H9 (cell line): ENCODE results near the gene MMEL1. TPM values are rescaled to one million over a fixed set of nuclear protein-coding genes. Genes with fewer than 3 reads are reported as not detected.

ENCODE experiments used
- DNase-seq: peaks from one replicate; pipeline ENCODE4 v3.0.0-alpha.2; 2017
- H2AFZ ChIP-seq: one replicate; pipeline ENCODE4 v1.6.1; 2013; ENCODE audit warnings: mild to moderate bottlenecking, low read length, control low read depth, moderate library complexity
- H2AK5ac ChIP-seq: 2 replicates; pipeline ENCODE4 v1.6.1; 2013; ENCODE audit warnings: low read length, control low read depth, mixed read lengths; ENCODE audit not compliant: insufficient read length
- H2BK120ac ChIP-seq: one replicate; pipeline ENCODE4 v1.6.1; 2013; ENCODE audit warnings: low read depth, mild to moderate bottlenecking, low read length, control low read depth, inconsistent platforms; ENCODE audit not compliant: poor library complexity, severe bottlenecking
- H2BK12ac ChIP-seq: 2 replicates; pipeline ENCODE4 v1.6.1; 2013; ENCODE audit warnings: low read length, control low read depth, mixed read lengths, low read depth; ENCODE audit not compliant: insufficient read length
- H2BK15ac ChIP-seq: 2 replicates; pipeline ENCODE4 v1.6.1; 2013; ENCODE audit warnings: low read depth, low read length, control low read depth
- H2BK20ac ChIP-seq: one replicate; pipeline ENCODE4 v1.6.1; 2013; ENCODE audit warnings: low read depth, mild to moderate bottlenecking, low read length, control low read depth, inconsistent platforms; ENCODE audit not compliant: poor library complexity, severe bottlenecking
- H2BK5ac ChIP-seq: 2 replicates; pipeline ENCODE4 v1.6.1; 2013; ENCODE audit warnings: low read length, control low read depth, mixed read lengths; ENCODE audit not compliant: insufficient read length
- H3K14ac ChIP-seq: 2 replicates; pipeline ENCODE4 v1.6.1; 2013; ENCODE audit warnings: low read length, control low read depth; ENCODE audit not compliant: insufficient read depth
- H3K18ac ChIP-seq: 2 replicates; pipeline ENCODE4 v1.6.1; 2013; ENCODE audit warnings: low read depth, mild to moderate bottlenecking, mixed read lengths, low read length, control low read depth; ENCODE audit not compliant: insufficient read length
- H3K23ac ChIP-seq: 2 replicates; pipeline ENCODE4 v1.6.1; 2013; ENCODE audit warnings: low read length, control low read depth, mixed read lengths, low read depth; ENCODE audit not compliant: insufficient read length
- H3K23me2 ChIP-seq: 2 replicates; pipeline ENCODE4 v1.6.1; 2013; ENCODE audit warnings: low read depth, mild to moderate bottlenecking, mixed read lengths, low read length, control low read depth; ENCODE audit not compliant: insufficient read length, poor library complexity, severe bottlenecking
- H3K27ac ChIP-seq: 2 replicates; pipeline ENCODE4 v1.5.1; 2013; ENCODE audit warnings: low read length, control low read depth, mixed read lengths, low read depth; ENCODE audit not compliant: insufficient read length
- H3K27me3 ChIP-seq: 2 replicates; pipeline ENCODE4 v1.6.1; 2013; ENCODE audit warnings: low read length, control low read depth, inconsistent platforms; ENCODE audit not compliant: insufficient read depth
- H3K4ac ChIP-seq: 2 replicates; pipeline ENCODE4 v1.6.1; 2013; ENCODE audit warnings: low read depth, mild to moderate bottlenecking, control low read depth, inconsistent platforms, low read length, moderate library complexity
- H3K4me1 ChIP-seq: 2 replicates; pipeline ENCODE4 v1.6.1; 2013; ENCODE audit warnings: low read length, control low read depth, inconsistent platforms; ENCODE audit not compliant: insufficient read depth
- H3K4me2 ChIP-seq: 2 replicates; pipeline ENCODE4 v1.6.1; 2013; ENCODE audit warnings: low read length, control low read depth, mixed read lengths; ENCODE audit not compliant: insufficient read length, insufficient read depth
- H3K56ac ChIP-seq: 2 replicates; pipeline ENCODE4 v1.6.1; 2013; ENCODE audit warnings: low read depth, mild to moderate bottlenecking, mixed read lengths, low read length, control low read depth; ENCODE audit not compliant: insufficient read length
- H3K79me1 ChIP-seq: 2 replicates; pipeline ENCODE4 v1.6.1; 2013; ENCODE audit warnings: low read depth, mild to moderate bottlenecking, moderate library complexity, low read length, control low read depth, inconsistent platforms; ENCODE audit not compliant: insufficient read depth, poor library complexity, severe bottlenecking
- H3K79me2 ChIP-seq: 2 replicates; pipeline ENCODE4 v1.6.1; 2013; ENCODE audit warnings: low read length, control low read depth, inconsistent platforms; ENCODE audit not compliant: insufficient read depth
- H3K9ac ChIP-seq: 2 replicates; pipeline ENCODE4 v1.6.1; 2013; ENCODE audit warnings: low read length, control low read depth, mixed read lengths; ENCODE audit not compliant: insufficient read length; ENCODE audit errors: extremely low read depth
- H3K9me3 ChIP-seq: one replicate; pipeline ENCODE4 v1.6.1; 2013; ENCODE audit warnings: low read depth, low read length, inconsistent platforms; ENCODE audit not compliant: control insufficient read depth
- H3T11ph ChIP-seq: one replicate; pipeline ENCODE4 v1.6.1; 2013; ENCODE audit warnings: mild to moderate bottlenecking, low read length, control low read depth, inconsistent platforms
- H4K20me1 ChIP-seq: one replicate; pipeline ENCODE4 v1.6.1; 2013; ENCODE audit not compliant: control insufficient read depth, insufficient read length, insufficient read depth
- H4K5ac ChIP-seq: 2 replicates; pipeline ENCODE4 v1.6.1; 2013; ENCODE audit warnings: low read depth, mild to moderate bottlenecking, mixed read lengths, low read length, control low read depth; ENCODE audit not compliant: insufficient read length
- H4K8ac ChIP-seq: replicated peaks from 2 replicates; pipeline ENCODE4 v1.6.1; 2013; ENCODE audit warnings: low read length, control low read depth, mixed read lengths, low read depth; ENCODE audit not compliant: insufficient read length
- H4K91ac ChIP-seq: 2 replicates; pipeline ENCODE4 v1.6.1; 2013; ENCODE audit warnings: low read depth, mild to moderate bottlenecking, moderate library complexity, mixed read lengths, low read length, control low read depth; ENCODE audit not compliant: insufficient read length
- H3K27ac Mint-ChIP-seq, 3 experiments: 2 replicates in 2 of 3; 3 replicates in 1 of 3; pipeline ENCODE4 v1.8.0; 2020 to 2021; ENCODE audit warnings: mixed read lengths in 3 of 3, mild to moderate bottlenecking in 1 of 3, moderate library complexity in 1 of 3
- H3K27me3 Mint-ChIP-seq: 2 replicates; pipeline ENCODE4 v1.8.0; 2021; ENCODE audit warnings: low read depth, mild to moderate bottlenecking, moderate library complexity, mixed read lengths
- H3K36me3 Mint-ChIP-seq, 3 experiments: 2 replicates in 2 of 3; 3 replicates in 1 of 3; pipeline ENCODE4 v1.8.0; 2020 to 2021; ENCODE audit warnings: low read depth in 3 of 3, mixed read lengths in 3 of 3; ENCODE audit not compliant: insufficient read depth in 1 of 3
- H3K4me1 Mint-ChIP-seq, 2 experiments: 2 replicates each; pipeline ENCODE4 v1.8.0; 2020; ENCODE audit warnings: mixed read lengths in 2 of 2
- H3K4me3 Mint-ChIP-seq, 2 experiments: 2 replicates in 1 of 2; 3 replicates in 1 of 2; pipeline ENCODE4 v1.8.0; 2020 to 2021; ENCODE audit warnings: mild to moderate bottlenecking in 2 of 2, mixed read lengths in 2 of 2, moderate library complexity in 1 of 2
- H3K9me3 Mint-ChIP-seq, 2 experiments: 2 replicates in 1 of 2; 3 replicates in 1 of 2; pipeline ENCODE4 v1.8.0; 2020; ENCODE audit warnings: mild to moderate bottlenecking in 2 of 2, mixed read lengths in 2 of 2, moderate library complexity in 1 of 2
- WGBS: extraction: QIAGEN DNeasy Blood & Tissue Kit; methylation state at CpG from one replicate; pipeline ENCODE4 v1.1.7; 2013; ENCODE audit warnings: missing lambda C conversion rate, low lambda C conversion rate, mixed read lengths; ENCODE audit not compliant: insufficient read length; ENCODE audit errors: extremely low coverage; 5-methylcytosine and 5-hydroxymethylcytosine counted together
- total RNA-seq: library from RNA; stranded (reverse); gene quantifications from 2 replicates; pipeline ENCODE4 v1.2.1, GENCODE V29; 2021
- TF ChIP-seq, protein P1 (sequence below): fragments of 200-600 bp; sonication (generic); conservative IDR thresholded peaks from 3 replicates; pipeline ENCODE4 v1.8.0; 2021; ENCODE audit warnings: antibody characterized with exemption, mild to moderate bottlenecking

MMEL1 gene
- total RNA-seq, 1 experiment from 2014 or later = 0.42 TPM

DNA sequence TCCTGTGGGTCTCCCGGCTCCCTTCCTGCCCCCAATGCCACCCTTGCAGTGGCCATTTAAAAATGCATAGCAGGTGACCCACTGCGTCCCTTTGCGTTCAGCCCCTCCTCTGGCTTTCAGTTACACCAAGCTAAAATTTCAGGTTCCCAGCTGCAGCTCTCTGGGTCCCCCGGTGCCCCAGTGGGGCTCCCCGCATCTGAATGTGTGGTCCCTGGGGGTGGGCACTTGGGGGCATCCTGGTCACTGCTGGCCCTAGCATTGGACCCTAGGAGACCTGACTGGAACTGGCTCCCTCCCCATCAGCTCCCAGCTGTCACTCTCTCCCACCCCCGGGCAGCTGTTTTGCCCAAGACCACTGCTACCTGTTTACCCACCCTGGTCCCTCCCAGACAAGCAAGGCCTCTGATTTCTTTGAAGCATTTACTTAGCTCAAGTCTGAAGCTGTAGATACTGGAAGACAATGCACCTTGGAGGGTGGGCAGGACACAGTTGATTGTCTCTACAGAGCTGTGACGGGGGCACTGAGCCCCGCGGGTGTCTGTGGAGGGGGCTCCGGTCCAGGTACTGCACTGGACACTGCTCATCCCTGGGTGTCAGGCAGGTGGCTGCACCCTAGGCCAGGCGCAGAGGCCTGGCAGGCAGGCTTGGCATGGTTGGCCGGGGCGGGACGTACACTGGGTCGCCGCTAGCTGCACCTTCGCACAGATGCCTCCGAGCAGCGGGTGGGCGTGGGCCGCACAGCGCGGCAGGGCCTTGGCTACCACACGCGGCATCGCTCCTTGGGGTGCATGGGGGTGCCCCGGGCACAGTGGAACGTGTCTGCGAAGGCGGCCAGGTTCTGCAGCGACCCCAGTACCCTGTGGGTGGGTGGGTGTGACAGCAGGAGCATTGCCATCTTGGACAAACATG lies 42.3 kb downstream of the MMEL1 start:
- H3K14ac ChIP-seq = no peak overlapping the region
- H3K27ac Mint-ChIP-seq = no peak overlapping the region
- peaks cover 8 to 24% (median 13%) of the 10 kb centered on the region in 3 experiments for H3K36me3 Mint-ChIP-seq

More for the DNA sequence above, 42.3 kb downstream of the MMEL1 start:
- Histone ChIP-seq H3K4me1 (no peaks in the 10 kb centered on the region), H4K5ac (no peak overlapping the region), H2AK5ac (no peak overlapping the region), H3K23me2 (peaks cover 7% of the 10 kb centered on the region), H3K23ac (no peak overlapping the region), H2BK5ac (no peak overlapping the region), H4K20me1 (no peaks in the 10 kb centered on the region), H3K56ac (no peak overlapping the region), H3K79me1 (no peaks in the 10 kb centered on the region), H4K91ac (no peak overlapping the region), H2AFZ (no peak overlapping the region), H3K27me3 (no peaks in the 10 kb centered on the region), H3K27ac (no peak overlapping the region), H2BK120ac (no peak overlapping the region), H3K4ac (no peak overlapping the region), H2BK20ac (no peak overlapping the region), H2BK12ac (no peak overlapping the region), H3T11ph (no peak overlapping the region), H2BK15ac (no peak overlapping the region), H3K9ac (no peak overlapping the region), H3K79me2 (no peaks in the 10 kb centered on the region), H3K9me3 (no peaks in the 10 kb centered on the region), H3K4me2 (no peak overlapping the region), H4K8ac (no peak overlapping the region), H3K18ac (no peak overlapping the region)
- H3K27me3 Mint-ChIP-seq = peaks cover 2% of the 10 kb centered on the region; the same call in 1 of the 2 replicates
- WGBS = no CpG with 5 or more reads among the region's 31 CpGs
- H3K4me3 Mint-ChIP-seq = no peak overlapping the region
- TF ChIP-seq, protein P1, sequence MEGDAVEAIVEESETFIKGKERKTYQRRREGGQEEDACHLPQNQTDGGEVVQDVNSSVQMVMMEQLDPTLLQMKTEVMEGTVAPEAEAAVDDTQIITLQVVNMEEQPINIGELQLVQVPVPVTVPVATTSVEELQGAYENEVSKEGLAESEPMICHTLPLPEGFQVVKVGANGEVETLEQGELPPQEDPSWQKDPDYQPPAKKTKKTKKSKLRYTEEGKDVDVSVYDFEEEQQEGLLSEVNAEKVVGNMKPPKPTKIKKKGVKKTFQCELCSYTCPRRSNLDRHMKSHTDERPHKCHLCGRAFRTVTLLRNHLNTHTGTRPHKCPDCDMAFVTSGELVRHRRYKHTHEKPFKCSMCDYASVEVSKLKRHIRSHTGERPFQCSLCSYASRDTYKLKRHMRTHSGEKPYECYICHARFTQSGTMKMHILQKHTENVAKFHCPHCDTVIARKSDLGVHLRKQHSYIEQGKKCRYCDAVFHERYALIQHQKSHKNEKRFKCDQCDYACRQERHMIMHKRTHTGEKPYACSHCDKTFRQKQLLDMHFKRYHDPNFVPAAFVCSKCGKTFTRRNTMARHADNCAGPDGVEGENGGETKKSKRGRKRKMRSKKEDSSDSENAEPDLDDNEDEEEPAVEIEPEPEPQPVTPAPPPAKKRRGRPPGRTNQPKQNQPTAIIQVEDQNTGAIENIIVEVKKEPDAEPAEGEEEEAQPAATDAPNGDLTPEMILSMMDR = no peak
- no peak for DNase-seq
- peaks cover under 1 to 4% of the 10 kb centered on the region in 2 experiments; a peak in 2 of 4 replicates for H3K4me1 Mint-ChIP-seq
- H3K9me3 Mint-ChIP-seq = peaks cover 4 to 11% of the 10 kb centered on the region in 2 experiments; a peak in 3 of 5 replicates
